Caco-2 (cell line): ENCODE data around the gene TRMT61B. TPM values are rescaled to one million over a fixed set of nuclear protein-coding genes. Genes with fewer than 3 reads are reported as not detected.
A peak's percentile ranks its signal among the peaks of the same experiment; 100 is the strongest.

ENCODE experiments used
- BruUV-seq: library from RNA; stranded (reverse); fragments of 400-500 nt; replicated peaks from 2 replicates; lab custom pipeline; 2021; lab: Mats Ljungman, UMichigan
- CTCF ChIA-PET: fragments of 300-600 bp; sonication (Branson Sonifier 250); formaldehyde crosslinking; loops from one replicate; lab custom pipeline; 2022; ENCODE audit warnings: antibody characterized with exemption; lab: Charles Lee
- POLR2A ChIA-PET: fragments of 300-600 bp; sonication (Branson Sonifier 250); formaldehyde crosslinking; loops from one replicate; lab custom pipeline; 2022; ENCODE audit warnings: antibody characterized with exemption; lab: Charles Lee
- DNase-seq, 2 experiments: peaks; one replicate each; pipeline versions ENCODE4 v3.0.0 to v3.0.0-alpha.2; 2020 to 2022
- H3K27me3 ChIP-seq: replicated peaks from 2 replicates; pipeline ENCODE4 v1.6.0; 2011; ENCODE audit warnings: low read length; ENCODE audit not compliant: control insufficient read depth, insufficient read depth
- H3K36me3 ChIP-seq: 2 replicates; pipeline ENCODE4 v1.5.1; 2011; ENCODE audit warnings: low read length; ENCODE audit not compliant: control insufficient read depth, insufficient read depth
- H3K4me1 ChIP-seq: fragments of 250-450 bp; sonication (Bioruptor Pico); 2 replicates; pipeline ENCODE4 v1.5.1; 2020; ENCODE audit warnings: mild to moderate bottlenecking
- H3K4me3 ChIP-seq: 2 replicates; pipeline ENCODE4 v1.5.1; 2011; ENCODE audit warnings: low read depth, mild to moderate bottlenecking, control low read depth, low read length
- H3K9me3 ChIP-seq: fragments of 250-450 bp; sonication (Bioruptor Pico); 2 replicates; pipeline ENCODE4 v1.5.1; 2020; ENCODE audit warnings: mild to moderate bottlenecking, moderate library complexity
- H3K27ac Mint-ChIP-seq: one replicate; pipeline ENCODE4 v1.8.0; 2022; ENCODE audit warnings: mixed read lengths; ENCODE audit not compliant: unreplicated experiment
- H3K27me3 Mint-ChIP-seq: one replicate; pipeline ENCODE4 v1.8.0; 2022; ENCODE audit warnings: mixed read lengths; ENCODE audit not compliant: insufficient read depth, unreplicated experiment
- H3K36me3 Mint-ChIP-seq: one replicate; pipeline ENCODE4 v1.8.0; 2022; ENCODE audit warnings: mild to moderate bottlenecking, mixed read lengths; ENCODE audit not compliant: insufficient read depth, unreplicated experiment
- H3K4me1 Mint-ChIP-seq: one replicate; pipeline ENCODE4 v1.8.0; 2022; ENCODE audit warnings: low read depth, mixed read lengths; ENCODE audit not compliant: unreplicated experiment
- H3K4me3 Mint-ChIP-seq: one replicate; pipeline ENCODE4 v1.8.0; 2022; ENCODE audit warnings: mild to moderate bottlenecking, moderate library complexity, mixed read lengths; ENCODE audit not compliant: unreplicated experiment
- H3K9me3 Mint-ChIP-seq: one replicate; pipeline ENCODE4 v1.8.0; 2022; ENCODE audit warnings: mixed read lengths; ENCODE audit not compliant: unreplicated experiment
- CTCF ChIP-seq, 2 experiments: fragments of 200-600 bp in 1 of 2; IDR thresholded peaks; 1 replicate in 1 of 2; 2 replicates in 1 of 2; pipeline versions ENCODE4 v1.5.1 to v1.8.0; 2011 to 2022; ENCODE audit warnings: antibody characterized with exemption in 1 of 2, control low read depth in 1 of 2, inconsistent platforms in 1 of 2, low read depth in 1 of 2, low read length in 1 of 2, mild to moderate bottlenecking in 1 of 2, moderate library complexity in 1 of 2; ENCODE audit not compliant: insufficient read depth in 1 of 2, severe bottlenecking in 1 of 2, unreplicated experiment in 1 of 2
- intact Hi-C: fragments of 100-400 bp; cut with micrococcal nuclease; formaldehyde crosslinking; loops from one replicate; pipeline ENCODE4 v1.10.0; 2022; ENCODE audit not compliant: unreplicated experiment
- total RNA-seq: library from RNA; stranded (reverse); gene quantifications from 2 replicates; pipeline ENCODE4 v1.2.3, GENCODE V29; 2022

The TRMT61B gene
- total RNA-seq, 1 experiment from 2014 or later, result 19.9 TPM

- no TSS peak for BruUV-seq
- Histone ChIP-seq H3K4me1 (peaks cover 13% of the 10 kb centered on the region), H3K36me3 (no peaks in the 10 kb centered on the region), H3K4me3 (peak overlapping the region; percentile 99), H3K9me3 (no peaks in the 10 kb centered on the region), H3K27me3 (no peaks in the 10 kb centered on the region)
- Mint-ChIP-seq H3K27ac (peak overlapping the region; percentile 99), H3K36me3 (peaks cover 24% of the 10 kb centered on the region), H3K9me3 (no peaks in the 10 kb centered on the region), H3K4me3 (peak overlapping the region; percentile 100), H3K27me3 (no peaks in the 10 kb centered on the region), H3K4me1 (peaks cover 21% of the 10 kb centered on the region)
- CTCF ChIA-PET, result interaction anchor here (0.9 kb wide), 1 partner anchor 25 kb away, joined by 3 read pairs; the partner anchor contains the start of gene TRMT61B
- POLR2A ChIA-PET, result interaction anchor here (0.6 to 3.1 kb wide), 4 partner anchors 10 to 25 kb away, joined by 3 to 46 read pairs (median 6); partner anchors contain the start of gene TRMT61B
- TF ChIP-seq CTCF (IDR thresholded peaks at IDR 0.05; ENCODE audit: insufficient read depth in 1 of 2, low read depth in 1 of 2, low read length in 1 of 2, severe bottlenecking in 1 of 2, unreplicated experiment in 1 of 2), result no peak
- peak; percentile 55 to 64 for DNase-seq
- intact Hi-C loops, result loop anchor here (2.0 kb wide), 1 partner anchor 75 kb away; no protein-coding TSS in a partner anchor
These were observed 25.2 kb upstream of the TRMT61B start for GRCh38 chr2:28895189-28895893.

DNA sequence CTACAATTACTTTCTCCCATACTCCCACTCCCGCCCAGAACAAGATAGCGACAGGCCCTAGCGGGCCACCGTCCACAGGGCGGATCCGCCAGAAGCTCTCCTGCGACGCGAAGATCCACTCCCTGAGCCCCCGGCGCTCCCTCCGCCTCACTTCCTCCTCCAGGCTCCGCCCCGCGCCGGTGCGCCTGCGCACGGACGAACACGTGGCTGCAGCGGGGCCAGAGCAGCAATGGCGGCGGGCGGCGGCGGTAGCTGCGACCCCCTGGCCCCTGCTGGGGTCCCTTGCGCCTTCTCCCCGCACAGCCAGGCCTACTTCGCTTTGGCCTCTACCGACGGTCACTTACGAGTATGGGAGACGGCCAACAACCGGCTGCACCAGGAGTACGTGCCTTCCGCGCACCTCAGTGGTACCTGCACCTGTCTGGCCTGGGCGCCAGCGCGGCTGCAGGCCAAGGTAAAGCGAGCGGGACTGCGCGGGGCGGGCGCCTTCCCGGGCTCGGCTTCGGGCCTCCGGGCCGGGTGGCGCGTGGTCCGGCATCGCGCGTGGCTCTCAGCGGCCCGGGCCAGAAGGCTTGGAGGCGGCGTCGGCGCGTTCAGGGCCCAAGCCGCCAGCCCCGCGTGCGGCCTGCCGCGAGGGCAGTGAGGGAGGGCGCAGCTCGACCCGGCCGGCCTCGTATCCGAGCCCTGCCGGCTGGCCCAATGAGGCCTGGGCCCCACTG is 24.5 kb upstream of the TRMT61B start, which contains the start of gene WDR43:
TSS of gene WDR43 (plus strand) at position 198 of the 719 bp plus-strand sequence. CDS start at position 230, 32 bp downstream.
- intact Hi-C loops, result loop anchor here (1.0 to 2.0 kb wide), 2 partner anchors 24 to 74 kb away; partner anchors contain the start of gene TRMT61B
- H3K4me1 Mint-ChIP-seq, result peaks cover 21% of the 10 kb centered on the region
- H3K27ac Mint-ChIP-seq, result peak within 1 kb of the TSS; percentile 99
- TSS peak; percentile 31 for BruUV-seq
- peak; percentile 99 for DNase-seq
- no peak for TF ChIP-seq CTCF (IDR thresholded peaks at IDR 0.05; ENCODE audit: insufficient read depth in 1 of 2, low read depth in 1 of 2, low read length in 1 of 2, severe bottlenecking in 1 of 2, unreplicated experiment in 1 of 2)
- H3K27me3 Mint-ChIP-seq, result no peaks in the 10 kb centered on the region
- peak within 1 kb of the TSS; percentile 100 for H3K4me3 Mint-ChIP-seq
- Histone ChIP-seq H3K4me1 (peaks cover 13% of the 10 kb centered on the region), H3K27me3 (no peaks in the 10 kb centered on the region), H3K9me3 (no peaks in the 10 kb centered on the region), H3K4me3 (peak within 1 kb of the TSS; percentile 99), H3K36me3 (no peaks in the 10 kb centered on the region)
- ChIA-PET POLR2A (interaction anchor here (0.5 to 3.1 kb wide), 5 partner anchors 10 to 1703 kb away, joined by 3 to 46 read pairs (median 6); partner anchors contain the start of genes PPP1CB and TRMT61B), CTCF (interaction anchor here (0.6 to 1.0 kb wide), 3 partner anchors 24 to 721 kb away, joined by 3 to 6 read pairs (median 4); partner anchors contain the start of gene TRMT61B)
- no peaks in the 10 kb centered on the region for H3K9me3 Mint-ChIP-seq
- H3K36me3 Mint-ChIP-seq, result peaks cover 24% of the 10 kb centered on the region

GRCh38 chr2:28893488-28893887 is 23.4 kb upstream of the TRMT61B start:
- peaks cover 19% of the 10 kb centered on the region for H3K4me1 Mint-ChIP-seq
- no peaks in the 10 kb centered on the region for H3K36me3 ChIP-seq
- H3K4me1 ChIP-seq, result peaks cover 13% of the 10 kb centered on the region
- no peak overlapping the region for H3K27ac Mint-ChIP-seq
- H3K36me3 Mint-ChIP-seq, result peaks cover 19% of the 10 kb centered on the region
- no peak overlapping the region for H3K4me3 ChIP-seq
- H3K9me3 ChIP-seq, result no peaks in the 10 kb centered on the region
- no TSS peak for BruUV-seq
- intact Hi-C loops, result no loop called here
- H3K4me3 Mint-ChIP-seq, result no peak overlapping the region
- no peaks in the 10 kb centered on the region for H3K27me3 Mint-ChIP-seq
- no peak for TF ChIP-seq CTCF (IDR thresholded peaks at IDR 0.05; ENCODE audit: insufficient read depth in 1 of 2, low read depth in 1 of 2, low read length in 1 of 2, severe bottlenecking in 1 of 2, unreplicated experiment in 1 of 2)
- POLR2A ChIA-PET, result interaction anchor here (0.6 to 3.1 kb wide), 2 partner anchors 23 to 1702 kb away, joined by 4 to 46 read pairs; partner anchors contain the start of gene TRMT61B
- H3K9me3 Mint-ChIP-seq, result no peaks in the 10 kb centered on the region
- DNase-seq, result no peak
- no peaks in the 10 kb centered on the region for H3K27me3 ChIP-seq
- CTCF ChIA-PET, result no interaction called here
